Skeletal muscle tissue (tissue), 4 donors: Measurements from ENCODE around the gene TAS2R39. TPM values are rescaled to one million over a fixed set of nuclear protein-coding genes. Genes with fewer than 3 reads are reported as not detected.
"Not testable (repeated sequence)": the region's sequence is repeated elsewhere in the genome, so short reads cannot be mapped to it uniquely, and the experiment has no call there.

Experiments used
- H3K27ac ChIP-seq: one replicate; pipeline ENCODE4 v1.7.0; 2013; ENCODE audit warnings: mild to moderate bottlenecking, low read depth, low read length, inconsistent platforms
- H3K27me3 ChIP-seq, 3 donors: one replicate each; pipeline ENCODE4 v1.7.0; 2013; ENCODE audit warnings: low read length in 3 of 3; ENCODE audit not compliant: control insufficient read depth in 3 of 3, insufficient read depth in 3 of 3
- H3K36me3 ChIP-seq, 3 donors: one replicate each; pipeline ENCODE4 v1.7.0; 2013; ENCODE audit warnings: low read length in 3 of 3; ENCODE audit not compliant: control insufficient read depth in 3 of 3, insufficient read depth in 3 of 3
- H3K4me1 ChIP-seq, 3 donors: one replicate each; pipeline ENCODE4 v1.7.0; 2013; ENCODE audit warnings: low read length in 3 of 3, mild to moderate bottlenecking in 3 of 3; ENCODE audit not compliant: control insufficient read depth in 3 of 3, insufficient read depth in 3 of 3
- H3K4me3 ChIP-seq, 3 donors: one replicate each; pipeline ENCODE4 v1.7.0; 2013; ENCODE audit warnings: low read length in 3 of 3
- H3K9ac ChIP-seq, 3 donors: one replicate each; pipeline ENCODE4 v1.7.0; 2013; ENCODE audit warnings: low read length in 3 of 3, mild to moderate bottlenecking in 3 of 3, moderate library complexity in 2 of 3, low read depth in 1 of 3
- H3K9me3 ChIP-seq, 3 donors: one replicate each; pipeline ENCODE4 v1.7.0; 2013; ENCODE audit warnings: low read length in 3 of 3; ENCODE audit not compliant: control insufficient read depth in 3 of 3
- total RNA-seq: library from RNA; depleted of rRNA; stranded (reverse); fragments of >200 nt; gene quantifications from one replicate; pipeline ENCODE4 v1.2.3, GENCODE V29; 2014
- donor health status: Osteomylitis.

The TAS2R39 gene
- total RNA-seq, 1 donor from 2014 or later: not detected

DNA sequence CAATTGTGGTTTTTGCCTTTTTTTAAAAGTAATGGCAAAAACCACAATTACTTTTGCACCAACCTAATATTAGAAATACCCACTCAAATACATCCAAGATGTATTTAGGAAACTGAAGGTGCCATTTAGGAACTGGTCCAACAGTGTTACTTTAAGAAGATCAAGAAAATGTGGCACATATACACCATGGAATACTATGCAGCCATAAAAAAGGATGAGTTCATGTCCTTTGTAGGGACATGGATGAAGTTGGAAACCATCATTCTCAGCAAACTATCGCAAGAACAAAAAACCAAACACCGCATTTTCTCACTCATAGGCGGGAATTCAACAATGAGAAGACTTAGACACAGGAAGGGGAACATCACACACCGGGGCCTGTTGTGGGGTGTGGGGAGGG lies 2.4 kb upstream of the TAS2R39 start:
- H3K36me3 ChIP-seq, H3K4me1 ChIP-seq, H3K9ac ChIP-seq, H3K27ac ChIP-seq, H3K4me3 ChIP-seq, H3K27me3 ChIP-seq, H3K9me3 ChIP-seq: not testable (repeated sequence)

- Histone ChIP-seq H3K27me3 (no peaks in the 10 kb centered on the region), H3K9ac (no peak overlapping the region)
These were observed 1.9 kb upstream of the TAS2R39 start for GRCh38 chr7:143181349-143181748.

GRCh38 chr7:143185551-143185950 lies 2.3 kb downstream of the TAS2R39 start:
- no peaks in the 10 kb centered on the region for H3K36me3 ChIP-seq
- no peak overlapping the region for H3K4me3 ChIP-seq
- no peaks in the 10 kb centered on the region for H3K27me3 ChIP-seq
- H3K9ac ChIP-seq: no peak overlapping the region
- H3K9me3 ChIP-seq: no peaks in the 10 kb centered on the region
- no peaks in the 10 kb centered on the region for H3K4me1 ChIP-seq
- H3K27ac ChIP-seq: no peak overlapping the region

More at GRCh38 chr7:143181349-143181748, 1.9 kb upstream of the TAS2R39 start:
- no peaks in the 10 kb centered on the region for H3K4me1 ChIP-seq
- no peak overlapping the region for H3K4me3 ChIP-seq
- H3K36me3 ChIP-seq: no peaks in the 10 kb centered on the region
- peaks cover 0 to 2% (median 2%) of the 10 kb centered on the region in 3 donors for H3K9me3 ChIP-seq
- no peak overlapping the region for H3K27ac ChIP-seq

DNA sequence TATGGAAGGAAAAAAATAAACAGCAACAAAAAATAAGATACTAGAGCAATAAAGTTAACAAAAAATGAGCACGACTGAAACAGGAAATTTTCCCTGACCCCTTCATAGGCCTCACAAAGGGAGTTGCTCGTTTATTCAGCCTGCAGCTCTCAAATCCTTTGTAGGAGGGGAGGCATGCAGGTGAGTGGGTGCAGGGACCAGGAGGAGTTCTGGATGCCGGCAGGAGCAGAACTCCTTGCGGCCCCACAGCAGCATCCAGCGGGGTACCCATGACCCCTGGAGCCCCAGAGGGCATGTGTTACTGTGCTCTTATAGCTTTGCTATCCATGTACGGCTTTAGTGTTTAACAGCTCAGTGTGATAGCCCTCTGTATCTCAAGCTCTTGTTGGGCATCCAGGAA lies 5.8 kb downstream of the TAS2R39 start:
- Histone ChIP-seq H3K4me1 (no peaks in the 10 kb centered on the region), H3K36me3 (no peaks in the 10 kb centered on the region), H3K27ac (no peak overlapping the region), H3K9me3 (no peaks in the 10 kb centered on the region), H3K27me3 (no peaks in the 10 kb centered on the region), H3K4me3 (no peak overlapping the region), H3K9ac (no peak overlapping the region)

DNA sequence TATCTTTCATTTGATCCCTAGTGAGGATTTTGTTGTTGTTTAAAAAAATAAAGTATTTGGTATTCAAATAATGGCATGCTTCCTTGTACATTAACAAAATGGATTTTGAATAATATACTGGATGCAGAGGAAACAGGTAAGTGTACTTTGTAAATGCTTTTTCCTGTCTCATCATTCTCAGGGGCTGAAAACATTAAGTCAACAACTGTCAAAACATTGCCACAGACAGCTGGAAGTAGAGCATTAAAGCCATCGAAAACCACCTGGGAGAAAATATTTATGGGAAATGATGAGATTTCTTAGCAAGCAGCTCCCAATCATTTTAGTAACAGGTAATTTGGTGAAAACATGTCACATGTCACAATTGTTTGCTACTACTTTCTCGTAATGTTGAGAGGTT lies 10.7 kb downstream of the TAS2R39 start:
- Histone ChIP-seq H3K36me3 (no peaks in the 10 kb centered on the region), H3K4me1 (no peaks in the 10 kb centered on the region), H3K9ac (no peak overlapping the region), H3K27ac (no peak overlapping the region), H3K27me3 (no peaks in the 10 kb centered on the region), H3K4me3 (no peak overlapping the region), H3K9me3 (no peaks in the 10 kb centered on the region)

DNA sequence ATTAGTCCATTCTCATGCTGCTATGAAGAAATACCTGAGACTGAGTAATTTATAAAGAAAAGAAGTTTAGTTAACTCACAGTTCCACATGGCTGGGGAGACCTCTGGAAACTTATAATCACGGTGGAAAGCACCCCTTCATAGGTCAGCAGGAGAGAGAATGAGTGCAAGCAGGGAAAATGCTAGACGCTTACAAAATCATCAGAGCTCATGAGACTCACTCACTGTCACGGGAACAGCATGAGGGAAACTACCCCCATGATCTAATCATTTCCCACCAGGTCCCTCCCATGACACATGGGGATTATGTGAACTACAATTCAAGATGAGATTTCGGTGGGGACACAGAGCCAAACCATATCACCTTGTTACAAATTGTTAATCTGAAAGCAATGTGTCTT lies 15.8 kb downstream of the TAS2R39 start:
- H3K9me3 ChIP-seq: no peaks in the 10 kb centered on the region
- H3K36me3 ChIP-seq: no peaks in the 10 kb centered on the region
- H3K27ac ChIP-seq: no peak overlapping the region
- no peaks in the 10 kb centered on the region for H3K4me1 ChIP-seq
- H3K9ac ChIP-seq: no peak overlapping the region
- H3K4me3 ChIP-seq: no peak overlapping the region
- H3K27me3 ChIP-seq: peaks cover 0 to 3% (median 0%) of the 10 kb centered on the region in 3 donors

DNA sequence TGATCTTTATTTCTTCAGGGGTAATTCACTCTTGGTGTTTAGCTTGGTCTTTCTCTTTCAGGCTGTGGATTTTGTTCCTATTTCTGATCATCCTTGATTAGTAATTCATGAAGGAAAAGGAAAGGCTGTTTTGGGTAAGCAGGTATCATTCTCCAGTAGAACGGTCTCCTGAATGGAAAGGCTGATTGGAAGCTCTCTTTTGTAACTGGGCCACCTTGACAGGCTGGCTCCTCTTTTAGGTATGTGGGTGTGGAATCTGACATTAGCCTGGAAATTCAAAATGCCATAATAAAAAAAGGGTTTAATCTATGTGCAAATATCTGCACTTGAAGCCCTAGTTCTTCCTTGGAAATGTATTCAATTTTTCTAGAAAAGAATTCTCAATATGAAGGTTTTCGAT lies 18.9 kb downstream of the TAS2R39 start:
- Histone ChIP-seq H3K27me3 (peaks cover 0 to 3% (median 0%) of the 10 kb centered on the region in 3 donors), H3K4me3 (no peak overlapping the region), H3K36me3 (no peaks in the 10 kb centered on the region)

GRCh38 chr7:143203386-143203785 lies 20.2 kb downstream of the TAS2R39 start:
- Histone ChIP-seq H3K4me3 (no peak overlapping the region), H3K9ac (no peak overlapping the region), H3K36me3 (no peaks in the 10 kb centered on the region), H3K9me3 (no peaks in the 10 kb centered on the region), H3K27ac (no peak overlapping the region), H3K27me3 (peaks cover 0 to 3% (median 0%) of the 10 kb centered on the region in 3 donors), H3K4me1 (no peaks in the 10 kb centered on the region)

More for the DNA sequence above, 18.9 kb downstream of the TAS2R39 start:
- no peak overlapping the region for H3K9ac ChIP-seq
- H3K9me3 ChIP-seq: no peaks in the 10 kb centered on the region
- H3K27ac ChIP-seq: no peak overlapping the region
- no peaks in the 10 kb centered on the region for H3K4me1 ChIP-seq

DNA sequence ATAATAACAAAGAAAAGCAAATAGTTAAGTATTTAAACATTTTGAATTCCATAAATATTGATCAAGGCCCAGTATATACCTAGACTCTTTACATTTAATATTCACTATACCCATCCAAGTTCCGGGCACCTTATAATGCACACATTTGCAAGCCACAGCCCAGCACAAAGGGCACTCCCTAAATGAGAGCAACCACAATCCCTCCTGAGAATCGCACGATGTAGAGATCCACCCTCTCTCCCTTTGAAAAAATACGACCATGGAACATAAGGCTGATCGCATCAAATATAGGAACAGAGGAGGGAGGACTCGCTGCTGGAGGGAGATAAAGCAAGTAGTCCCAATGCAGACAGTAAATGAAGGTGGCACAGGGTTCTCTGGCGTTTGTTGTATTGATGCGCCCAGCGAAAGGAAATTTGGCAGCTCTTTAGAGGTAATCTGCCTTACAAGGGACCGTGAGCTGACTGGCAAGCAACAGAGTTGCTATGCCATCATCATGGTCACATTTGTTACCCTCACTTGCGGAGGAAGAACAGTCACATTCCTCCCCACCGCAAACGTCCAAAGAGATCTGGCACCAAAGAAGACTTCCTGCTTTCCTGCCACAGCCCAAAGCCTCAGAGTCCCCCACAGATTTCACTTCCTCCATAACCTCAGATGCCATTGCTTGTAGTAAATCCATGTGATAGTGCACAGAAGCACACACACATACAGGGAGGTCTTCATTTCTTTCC lies 22.5 kb downstream of the TAS2R39 start:
- Histone ChIP-seq H3K9me3 (no peaks in the 10 kb centered on the region), H3K36me3 (no peaks in the 10 kb centered on the region), H3K27me3 (peaks cover 0 to 3% (median 0%) of the 10 kb centered on the region in 3 donors), H3K4me3 (no peak overlapping the region), H3K4me1 (no peaks in the 10 kb centered on the region), H3K27ac (no peak overlapping the region), H3K9ac (peak overlapping the region in 1 of 3 donors; percentile 33)

- Histone ChIP-seq H3K9ac (no peak overlapping the region), H3K4me1 (no peaks in the 10 kb centered on the region), H3K9me3 (no peaks in the 10 kb centered on the region), H3K36me3 (no peaks in the 10 kb centered on the region), H3K27ac (no peak overlapping the region), H3K4me3 (no peak overlapping the region), H3K27me3 (no peaks in the 10 kb centered on the region)
These were observed 27.3 kb downstream of the TAS2R39 start for GRCh38 chr7:143210541-143210940.
